WTC11 (cell line): ENCODE data around the gene RAB23. TPM values are rescaled to one million over a fixed set of nuclear protein-coding genes. Genes with fewer than 3 reads are reported as not detected.

ENCODE experiments used
- ATAC-seq: fragments of 200-7000 bp; cut with Tn5 transposase; 2 replicates; pipeline ENCODE4 v1.10.0; 2021; ENCODE audit warnings: mild to moderate bottlenecking, moderate library complexity
- CTCF ChIA-PET: fragments of 300-600 bp; sonication (Branson Sonifier 250); formaldehyde crosslinking; loops from one replicate; lab custom pipeline; 2021; ENCODE audit warnings: antibody characterized with exemption; lab: Charles Lee
- POLR2A ChIA-PET: fragments of 350-600 bp; sonication (Branson Sonifier 250); formaldehyde crosslinking; loops from one replicate; lab custom pipeline; 2021; ENCODE audit warnings: antibody characterized with exemption; lab: Charles Lee
- DNase-seq: peaks from one replicate; pipeline ENCODE4 v3.0.0; 2021; ENCODE audit warnings: low spot score
- H3K27ac Mint-ChIP-seq: 2 replicates; pipeline ENCODE4 v1.8.0; 2021; ENCODE audit warnings: mixed read lengths
- H3K27me3 Mint-ChIP-seq: 2 replicates; pipeline ENCODE4 v1.8.0; 2021; ENCODE audit warnings: low read depth, mild to moderate bottlenecking, moderate library complexity, mixed read lengths
- H3K36me3 Mint-ChIP-seq: 2 replicates; pipeline ENCODE4 v1.8.0; 2021; ENCODE audit warnings: mixed read lengths
- H3K4me1 Mint-ChIP-seq: 2 replicates; pipeline ENCODE4 v1.8.0; 2022; ENCODE audit warnings: mixed read lengths
- H3K4me3 Mint-ChIP-seq: 2 replicates; pipeline ENCODE4 v1.8.0; 2021; ENCODE audit warnings: mild to moderate bottlenecking, moderate library complexity, mixed read lengths
- H3K9me3 Mint-ChIP-seq: 2 replicates; pipeline ENCODE4 v1.8.0; 2021; ENCODE audit warnings: mixed read lengths
- ARID4B ChIP-seq: sonication (generic); formaldehyde crosslinking; IDR thresholded peaks from 2 replicates; pipeline ENCODE4 v1.8.0; 2023; ENCODE audit warnings: missing genetic modification reagents, mild to moderate bottlenecking, borderline replicate concordance
- CDX4 ChIP-seq: fragments of 250-450 bp; sonication (Bioruptor Pico); IDR thresholded peaks from 2 replicates; pipeline ENCODE4 v1.9.0; 2021; ENCODE audit warnings: moderate library complexity, mild to moderate bottlenecking, inconsistent platforms, borderline replicate concordance
- CTCF ChIP-seq: fragments of 200-600 bp; IDR thresholded peaks from 2 replicates; pipeline ENCODE4 v1.8.0; 2022; ENCODE audit warnings: antibody characterized with exemption
- GABPB1 ChIP-seq: sonication (generic); formaldehyde crosslinking; IDR thresholded peaks from 2 replicates; pipeline ENCODE4 v1.8.1; 2023; ENCODE audit warnings: mild to moderate bottlenecking, missing genetic modification reagents
- GRHL2 ChIP-seq: fragments of 250-450 bp; sonication (Bioruptor Pico); IDR thresholded peaks from 2 replicates; pipeline ENCODE4 v1.8.0; 2022; ENCODE audit warnings: mild to moderate bottlenecking, moderate library complexity; ENCODE audit not compliant: insufficient replicate concordance, severe bottlenecking
- JAZF1 ChIP-seq: fragments of 250-450 bp; sonication (Bioruptor Pico); IDR thresholded peaks from 2 replicates; pipeline ENCODE4 v1.9.0; 2021; ENCODE audit warnings: moderate library complexity, mild to moderate bottlenecking, inconsistent platforms
- NFYB ChIP-seq: sonication (generic); formaldehyde crosslinking; conservative IDR thresholded peaks from 2 replicates; pipeline ENCODE4 v1.8.0; 2022; ENCODE audit warnings: low read depth, missing genetic modification reagents
- NR2C2 ChIP-seq: sonication (generic); formaldehyde crosslinking; IDR thresholded peaks from 2 replicates; pipeline ENCODE4 v1.8.0; 2022; ENCODE audit warnings: mild to moderate bottlenecking, missing genetic modification reagents
- OVOL2 ChIP-seq: fragments of 250-450 bp; sonication (Bioruptor Pico); IDR thresholded peaks from 2 replicates; pipeline ENCODE4 v1.9.0; 2021; ENCODE audit warnings: mild to moderate bottlenecking, borderline replicate concordance
- RELA ChIP-seq: sonication (generic); formaldehyde crosslinking; IDR thresholded peaks from 2 replicates; pipeline ENCODE4 v1.8.1; 2022; ENCODE audit warnings: missing genetic modification reagents, mild to moderate bottlenecking, borderline replicate concordance
- SMAD4 ChIP-seq: sonication (generic); formaldehyde crosslinking; IDR thresholded peaks from 2 replicates; pipeline ENCODE4 v1.8.0; 2022; ENCODE audit warnings: mild to moderate bottlenecking, missing genetic modification reagents
- TEAD4 ChIP-seq: sonication (generic); formaldehyde crosslinking; IDR thresholded peaks from 2 replicates; pipeline ENCODE4 v1.8.0; 2022; ENCODE audit warnings: mild to moderate bottlenecking, missing genetic modification reagents
- ZNF121 ChIP-seq: sonication (generic); formaldehyde crosslinking; IDR thresholded peaks from 2 replicates; pipeline ENCODE4 v1.8.0; 2023; ENCODE audit warnings: missing genetic modification reagents
- ZNF138 ChIP-seq: sonication (generic); formaldehyde crosslinking; conservative IDR thresholded peaks from 2 replicates; pipeline ENCODE4 v1.8.1; 2022; ENCODE audit warnings: mild to moderate bottlenecking, moderate library complexity, missing genetic modification reagents
- ZNF219 ChIP-seq: sonication (generic); formaldehyde crosslinking; IDR thresholded peaks from 2 replicates; pipeline ENCODE4 v1.8.0; 2023; ENCODE audit warnings: missing genetic modification reagents, mild to moderate bottlenecking, borderline replicate concordance
- ZNF425 ChIP-seq: fragments of 250-450 bp; sonication (Bioruptor Pico); conservative IDR thresholded peaks from 2 replicates; pipeline ENCODE4 v1.9.0; 2021; ENCODE audit warnings: mild to moderate bottlenecking
- total RNA-seq: library from RNA; stranded (reverse); gene quantifications from 3 replicates; pipeline ENCODE4 v1.2.3, GENCODE V29; 2021

Gene RAB23
- total RNA-seq, 1 experiment from 2014 or later, result 11.3 TPM

GRCh38 chr6:57248311-57248895, 26.3 kb upstream of the RAB23 start:
- POLR2A ChIA-PET, result no interaction called here
- TF ChIP-seq NFYB (CRISPR knock-in tag) (peak; percentile 45; the same call in 1 of the 2 replicates), GABPB1 (CRISPR knock-in tag) (no peak)
- TF ChIP-seq, all 79 proteins: peak for 1
- ATAC-seq, result peak; percentile 81
- Mint-ChIP-seq H3K4me3 (no peak overlapping the region), H3K27me3 (no peaks in the 10 kb centered on the region), H3K27ac (no peak overlapping the region), H3K36me3 (peaks cover 3% of the 10 kb centered on the region; the same call in 1 of the 2 replicates), H3K9me3 (peaks cover 15% of the 10 kb centered on the region), H3K4me1 (peaks cover 4% of the 10 kb centered on the region; the same call in 1 of the 2 replicates)
- no peak for DNase-seq
- CTCF ChIA-PET, result no interaction called here

GRCh38 chr6:57247603-57248002, 25.5 kb upstream of the RAB23 start:
- DNase-seq (no peak), ATAC-seq (no peak)
- ChIA-PET CTCF (no interaction called here), POLR2A (no interaction called here)
- H3K27me3 Mint-ChIP-seq, result no peaks in the 10 kb centered on the region
- no peak overlapping the region for H3K27ac Mint-ChIP-seq
- H3K4me3 Mint-ChIP-seq, result no peak overlapping the region
- H3K9me3 Mint-ChIP-seq, result peaks cover 19% of the 10 kb centered on the region
- peaks cover 4% of the 10 kb centered on the region; the same call in 1 of the 2 replicates for H3K4me1 Mint-ChIP-seq
- H3K36me3 Mint-ChIP-seq, result peaks cover 3% of the 10 kb centered on the region; the same call in 1 of the 2 replicates
- TF ChIP-seq JAZF1 (CRISPR knock-in tag), result no peak
- TF ChIP-seq CDX4, result no peak
- no peak for TF ChIP-seq ARID4B (CRISPR knock-in tag)

GRCh38 chr6:57246307-57246706, 24.2 kb upstream of the RAB23 start:
- peaks cover 19% of the 10 kb centered on the region for H3K9me3 Mint-ChIP-seq
- TF ChIP-seq GRHL2 (CRISPR knock-in tag) (no peak), NR2C2 (no peak), ZNF219 (no peak), CTCF (no peak), TEAD4 (CRISPR knock-in tag) (no peak), ZNF138 (CRISPR knock-in tag) (no peak), RELA (no peak), SMAD4 (CRISPR knock-in tag) (no peak), ZNF121 (CRISPR knock-in tag) (no peak), ZNF425 (CRISPR knock-in tag) (no peak), OVOL2 (no peak)
- TF ChIP-seq, all 79 proteins: peak for 0

More at GRCh38 chr6:57246307-57246706, 24.2 kb upstream of the RAB23 start:
- ATAC-seq (no peak), DNase-seq (no peak)
- H3K36me3 Mint-ChIP-seq, result peaks cover 3% of the 10 kb centered on the region; the same call in 1 of the 2 replicates
- ChIA-PET POLR2A (no interaction called here), CTCF (interaction anchor here (0.6 to 1.3 kb wide), 2 partner anchors 342 to 354 kb away, joined by 3 to 4 read pairs; no protein-coding TSS in a partner anchor)
- H3K27me3 Mint-ChIP-seq, result no peaks in the 10 kb centered on the region
- peaks cover 4% of the 10 kb centered on the region; the same call in 1 of the 2 replicates for H3K4me1 Mint-ChIP-seq
- H3K4me3 Mint-ChIP-seq, result no peak overlapping the region
- no peak overlapping the region for H3K27ac Mint-ChIP-seq
